ENCODE data around the gene MUSTN1.

DNA sequence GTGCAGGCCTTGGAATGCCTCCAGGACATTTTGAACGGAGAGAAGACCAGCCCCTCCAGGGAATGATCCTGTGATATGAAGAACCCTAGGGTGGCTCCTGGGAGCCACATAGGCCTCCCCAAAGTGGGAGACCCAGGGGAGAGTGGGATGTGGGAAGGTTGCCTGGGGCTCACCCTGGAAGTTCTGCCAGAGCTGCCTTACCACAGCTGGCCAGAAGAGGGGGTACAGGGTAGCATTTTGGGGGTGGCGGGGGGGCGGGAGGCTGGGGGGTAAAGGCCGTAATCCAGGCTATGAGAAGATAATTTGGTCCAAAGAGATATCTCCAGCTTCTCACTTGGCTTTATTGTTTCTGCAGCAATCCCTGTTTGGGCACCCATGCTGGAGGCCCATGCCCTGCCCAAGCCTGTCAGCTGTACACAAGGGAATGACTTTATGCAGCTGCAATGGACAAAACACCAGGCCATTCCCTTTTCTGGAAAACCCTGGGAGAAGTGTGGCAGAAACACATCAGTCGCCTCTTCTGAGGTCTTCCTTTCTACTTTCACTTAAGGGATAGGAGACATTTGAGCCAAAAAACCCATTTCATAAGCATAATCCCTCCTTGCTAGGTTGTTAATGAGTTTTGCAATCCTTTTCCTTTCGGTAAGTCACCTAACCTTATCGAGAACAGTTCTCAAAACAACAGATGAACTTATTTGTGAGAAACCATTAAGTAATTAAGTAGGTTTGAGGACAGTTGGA, 11.0 kb upstream of the MUSTN1 start:
- TF ChIP-seq, protein P1, sequence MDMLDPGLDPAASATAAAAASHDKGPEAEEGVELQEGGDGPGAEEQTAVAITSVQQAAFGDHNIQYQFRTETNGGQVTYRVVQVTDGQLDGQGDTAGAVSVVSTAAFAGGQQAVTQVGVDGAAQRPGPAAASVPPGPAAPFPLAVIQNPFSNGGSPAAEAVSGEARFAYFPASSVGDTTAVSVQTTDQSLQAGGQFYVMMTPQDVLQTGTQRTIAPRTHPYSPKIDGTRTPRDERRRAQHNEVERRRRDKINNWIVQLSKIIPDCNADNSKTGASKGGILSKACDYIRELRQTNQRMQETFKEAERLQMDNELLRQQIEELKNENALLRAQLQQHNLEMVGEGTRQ (IDR thresholded peaks at IDR 0.05; ENCODE audit: low read depth, low read length) = no peak
- TF ChIP-seq, protein P1 (CRISPR knock-in tag; IDR thresholded peaks at IDR 0.05; ENCODE audit: borderline replicate concordance) = no peak
- TF ChIP-seq, protein P2, sequence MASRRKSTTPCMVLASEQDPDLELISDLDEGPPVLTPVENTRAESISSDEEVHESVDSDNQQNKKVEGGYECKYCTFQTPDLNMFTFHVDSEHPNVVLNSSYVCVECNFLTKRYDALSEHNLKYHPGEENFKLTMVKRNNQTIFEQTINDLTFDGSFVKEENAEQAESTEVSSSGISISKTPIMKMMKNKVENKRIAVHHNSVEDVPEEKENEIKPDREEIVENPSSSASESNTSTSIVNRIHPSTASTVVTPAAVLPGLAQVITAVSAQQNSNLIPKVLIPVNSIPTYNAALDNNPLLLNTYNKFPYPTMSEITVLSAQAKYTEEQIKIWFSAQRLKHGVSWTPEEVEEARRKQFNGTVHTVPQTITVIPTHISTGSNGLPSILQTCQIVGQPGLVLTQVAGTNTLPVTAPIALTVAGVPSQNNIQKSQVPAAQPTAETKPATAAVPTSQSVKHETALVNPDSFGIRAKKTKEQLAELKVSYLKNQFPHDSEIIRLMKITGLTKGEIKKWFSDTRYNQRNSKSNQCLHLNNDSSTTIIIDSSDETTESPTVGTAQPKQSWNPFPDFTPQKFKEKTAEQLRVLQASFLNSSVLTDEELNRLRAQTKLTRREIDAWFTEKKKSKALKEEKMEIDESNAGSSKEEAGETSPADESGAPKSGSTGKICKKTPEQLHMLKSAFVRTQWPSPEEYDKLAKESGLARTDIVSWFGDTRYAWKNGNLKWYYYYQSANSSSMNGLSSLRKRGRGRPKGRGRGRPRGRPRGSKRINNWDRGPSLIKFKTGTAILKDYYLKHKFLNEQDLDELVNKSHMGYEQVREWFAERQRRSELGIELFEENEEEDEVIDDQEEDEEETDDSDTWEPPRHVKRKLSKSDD (CRISPR knock-in tag; IDR thresholded peaks at IDR 0.05; ENCODE audit: low read depth) = no peak
- TF ChIP-seq, protein P3, sequence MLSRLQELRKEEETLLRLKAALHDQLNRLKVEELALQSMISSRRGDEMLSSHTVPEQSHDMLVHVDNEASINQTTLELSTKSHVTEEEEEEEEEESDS (CRISPR knock-in tag; IDR thresholded peaks at IDR 0.05; ENCODE audit: borderline replicate concordance) = no peak
- no peak for TF ChIP-seq RAD51 (IDR thresholded peaks at IDR 0.05; ENCODE audit: borderline replicate concordance)
- TF ChIP-seq KDM4B (CRISPR knock-in tag; IDR thresholded peaks at IDR 0.05) = no peak
- no peak for TF ChIP-seq POLR2A (IDR thresholded peaks at IDR 0.05; ENCODE audit: insufficient read depth in 1 of 2, low read depth in 2 of 2, low read length in 2 of 2)
- no peak for TF ChIP-seq ZNF431 (CRISPR knock-in tag; IDR thresholded peaks at IDR 0.05; ENCODE audit: borderline replicate concordance, low read depth)
- TF ChIP-seq TBL1XR1 (IDR thresholded peaks at IDR 0.05; ENCODE audit: borderline replicate concordance, low read length, partially characterized antibody) = no peak
- no peak for TF ChIP-seq BRF2 (CRISPR knock-in tag; IDR thresholded peaks at IDR 0.05)
- TF ChIP-seq PREB (CRISPR knock-in tag; IDR thresholded peaks at IDR 0.05) = no peak
- TF ChIP-seq TBP (CRISPR knock-in tag; IDR thresholded peaks at IDR 0.05) = no peak
- no peak for TF ChIP-seq KDM1A (CRISPR knock-in tag; IDR thresholded peaks at IDR 0.05)
- no peak for TF ChIP-seq FOXA1 (IDR thresholded peaks at IDR 0.05)
- no peak for TF ChIP-seq FOXA1 (CRISPR knock-in tag; IDR thresholded peaks at IDR 0.05)
